Dendritic cell treated with granulocyte-macrophage colony-stimulating factor and Interleukin-4, amounts not matched to agents 40 ng/mL and 50 ng/mL, for 4 days (primary cell): ENCODE measurements around the gene CREBBP.
"Not testable (repeated sequence)": the region's sequence is repeated elsewhere in the genome, so short reads cannot be mapped to it uniquely, and the experiment has no call there.

Experiments used
- H3K27ac Mint-ChIP-seq: one replicate; pipeline ENCODE4 v1.8.0; 2022; ENCODE audit warnings: mild to moderate bottlenecking, mixed read lengths
- H3K27me3 Mint-ChIP-seq: one replicate; pipeline ENCODE4 v1.8.0; 2022; ENCODE audit warnings: mild to moderate bottlenecking, mixed read lengths
- H3K36me3 Mint-ChIP-seq: one replicate; pipeline ENCODE4 v1.8.0; 2022; ENCODE audit warnings: low read depth, mixed read lengths
- H3K4me1 Mint-ChIP-seq: one replicate; pipeline ENCODE4 v1.8.0; 2022; ENCODE audit warnings: low read depth, mixed read lengths
- H3K4me3 Mint-ChIP-seq: one replicate; pipeline ENCODE4 v1.8.0; 2022; ENCODE audit warnings: mild to moderate bottlenecking, moderate library complexity, mixed read lengths
- H3K9me3 Mint-ChIP-seq: one replicate; pipeline ENCODE4 v1.8.0; 2022; ENCODE audit warnings: mixed read lengths
- intact Hi-C: fragments of 100-400 bp; cut with micrococcal nuclease; formaldehyde crosslinking; loops from one replicate; pipeline ENCODE4 v1.15.0; 2022

The CREBBP gene

GRCh38 chr16:3880623-3881498 lies at the start of gene CREBBP:
Gene CREBBP (minus strand): TSS chr16:3880713. CDS start chr16:3879916, 797 bp downstream.
- H3K27me3 Mint-ChIP-seq, result peaks cover 17% of the 10 kb centered on the region
- H3K27ac Mint-ChIP-seq, result peak within 1 kb of the TSS; percentile 70
- intact Hi-C loops, result no loop called here
- H3K4me1 Mint-ChIP-seq, result peaks cover 37% of the 10 kb centered on the region
- H3K36me3 Mint-ChIP-seq, result peaks cover 32% of the 10 kb centered on the region
- no peaks in the 10 kb centered on the region for H3K9me3 Mint-ChIP-seq
- peak within 1 kb of the TSS; percentile 83 for H3K4me3 Mint-ChIP-seq

- intact Hi-C loops, H3K27ac Mint-ChIP-seq, H3K9me3 Mint-ChIP-seq, H3K36me3 Mint-ChIP-seq, H3K4me1 Mint-ChIP-seq, H3K4me3 Mint-ChIP-seq: not testable (repeated sequence)
- peaks cover 37% of the 10 kb centered on the region for H3K27me3 Mint-ChIP-seq
Observed at GRCh38 chr16:3927147-3927546, 46.6 kb upstream of the CREBBP start.

GRCh38 chr16:3924763-3925162 lies 44.2 kb upstream of the CREBBP start:
- H3K36me3 Mint-ChIP-seq, result no peaks in the 10 kb centered on the region
- no peak overlapping the region for H3K4me3 Mint-ChIP-seq
- peaks cover 34% of the 10 kb centered on the region for H3K27me3 Mint-ChIP-seq
- H3K9me3 Mint-ChIP-seq, result peaks cover under 1% of the 10 kb centered on the region
- H3K27ac Mint-ChIP-seq, result no peak overlapping the region
- no peaks in the 10 kb centered on the region for H3K4me1 Mint-ChIP-seq
- intact Hi-C loops, result no loop called here

GRCh38 chr16:3922241-3922640 lies 41.7 kb upstream of the CREBBP start:
- H3K4me3 Mint-ChIP-seq, result no peak overlapping the region
- H3K4me1 Mint-ChIP-seq, result no peaks in the 10 kb centered on the region
- peaks cover 37% of the 10 kb centered on the region for H3K27me3 Mint-ChIP-seq
- no peaks in the 10 kb centered on the region for H3K36me3 Mint-ChIP-seq
- intact Hi-C loops, result no loop called here
- H3K9me3 Mint-ChIP-seq, result peaks cover 14% of the 10 kb centered on the region
- H3K27ac Mint-ChIP-seq, result no peak overlapping the region

GRCh38 chr16:3920206-3920605 lies 39.7 kb upstream of the CREBBP start:
- Mint-ChIP-seq H3K4me1 (no peaks in the 10 kb centered on the region), H3K27me3 (peaks cover 26% of the 10 kb centered on the region), H3K4me3 (no peak overlapping the region), H3K27ac (no peak overlapping the region), H3K9me3 (peaks cover 14% of the 10 kb centered on the region), H3K36me3 (no peaks in the 10 kb centered on the region)
- intact Hi-C loops, result no loop called here

- H3K4me3 Mint-ChIP-seq, result no peak overlapping the region
- H3K9me3 Mint-ChIP-seq, result peaks cover 14% of the 10 kb centered on the region
- no peaks in the 10 kb centered on the region for H3K4me1 Mint-ChIP-seq
- intact Hi-C loops, result no loop called here
- no peak overlapping the region for H3K27ac Mint-ChIP-seq
- peaks cover 25% of the 10 kb centered on the region for H3K27me3 Mint-ChIP-seq
- H3K36me3 Mint-ChIP-seq, result no peaks in the 10 kb centered on the region
Observed at GRCh38 chr16:3919413-3919812, 38.9 kb upstream of the CREBBP start.

- intact Hi-C loops, result no loop called here
- no peaks in the 10 kb centered on the region for H3K36me3 Mint-ChIP-seq
- H3K27me3 Mint-ChIP-seq, result peaks cover 11% of the 10 kb centered on the region
- no peak overlapping the region for H3K27ac Mint-ChIP-seq
- peaks cover 14% of the 10 kb centered on the region for H3K9me3 Mint-ChIP-seq
- H3K4me1 Mint-ChIP-seq, result peaks cover under 1% of the 10 kb centered on the region
- H3K4me3 Mint-ChIP-seq, result no peak overlapping the region
Observed at GRCh38 chr16:3915426-3916260, 35.1 kb upstream of the CREBBP start.

- Mint-ChIP-seq H3K9me3 (no peaks in the 10 kb centered on the region), H3K36me3 (no peaks in the 10 kb centered on the region), H3K4me1 (peaks cover 8% of the 10 kb centered on the region), H3K4me3 (no peak overlapping the region), H3K27ac (no peak overlapping the region), H3K27me3 (peaks cover 7% of the 10 kb centered on the region)
- intact Hi-C loops, result no loop called here
Observed at GRCh38 chr16:3912897-3913296, 32.4 kb upstream of the CREBBP start.

GRCh38 chr16:3912373-3912772 lies 31.9 kb upstream of the CREBBP start:
- Mint-ChIP-seq H3K4me1 (peaks cover 8% of the 10 kb centered on the region), H3K9me3 (no peaks in the 10 kb centered on the region), H3K27ac (no peak overlapping the region), H3K27me3 (peaks cover 6% of the 10 kb centered on the region), H3K36me3 (no peaks in the 10 kb centered on the region), H3K4me3 (no peak overlapping the region)
- intact Hi-C loops, result no loop called here

- H3K27ac Mint-ChIP-seq, H3K4me3 Mint-ChIP-seq, H3K4me1 Mint-ChIP-seq, intact Hi-C loops, H3K36me3 Mint-ChIP-seq, H3K9me3 Mint-ChIP-seq, H3K27me3 Mint-ChIP-seq: not testable (repeated sequence)
Observed at GRCh38 chr16:3911741-3912140, 31.2 kb upstream of the CREBBP start.

- H3K27me3 Mint-ChIP-seq, result peaks cover 17% of the 10 kb centered on the region
- intact Hi-C loops, result no loop called here
- H3K4me3 Mint-ChIP-seq, result no peak overlapping the region
Observed at GRCh38 chr16:3909791-3910583, 29.5 kb upstream of the CREBBP start.

GRCh38 chr16:3908951-3909437 lies 28.5 kb upstream of the CREBBP start:
- Mint-ChIP-seq H3K4me3 (no peak overlapping the region), H3K9me3 (no peaks in the 10 kb centered on the region), H3K4me1 (peaks cover 8% of the 10 kb centered on the region), H3K36me3 (no peaks in the 10 kb centered on the region), H3K27me3 (peaks cover 20% of the 10 kb centered on the region), H3K27ac (no peak overlapping the region)
- intact Hi-C loops, result no loop called here

More at GRCh38 chr16:3909791-3910583, 29.5 kb upstream of the CREBBP start:
- no peak overlapping the region for H3K27ac Mint-ChIP-seq
- H3K9me3 Mint-ChIP-seq, result no peaks in the 10 kb centered on the region
- peaks cover 8% of the 10 kb centered on the region for H3K4me1 Mint-ChIP-seq
- H3K36me3 Mint-ChIP-seq, result no peaks in the 10 kb centered on the region

- no peaks in the 10 kb centered on the region for H3K9me3 Mint-ChIP-seq
- no peaks in the 10 kb centered on the region for H3K36me3 Mint-ChIP-seq
- peaks cover 22% of the 10 kb centered on the region for H3K27me3 Mint-ChIP-seq
- H3K4me1 Mint-ChIP-seq, result peaks cover 17% of the 10 kb centered on the region
- intact Hi-C loops, result no loop called here
- H3K4me3 Mint-ChIP-seq, result no peak overlapping the region
- no peak overlapping the region for H3K27ac Mint-ChIP-seq
Observed at GRCh38 chr16:3907586-3907985, 27.1 kb upstream of the CREBBP start.
